ENCODE results near the gene SLC4A11. TPM values are rescaled to one million over a fixed set of nuclear protein-coding genes. Genes with fewer than 3 reads are reported as not detected.

The SLC4A11 gene
- polyA plus RNA-seq, 1 donor from 2014 or later: 0.19 TPM

DNA sequence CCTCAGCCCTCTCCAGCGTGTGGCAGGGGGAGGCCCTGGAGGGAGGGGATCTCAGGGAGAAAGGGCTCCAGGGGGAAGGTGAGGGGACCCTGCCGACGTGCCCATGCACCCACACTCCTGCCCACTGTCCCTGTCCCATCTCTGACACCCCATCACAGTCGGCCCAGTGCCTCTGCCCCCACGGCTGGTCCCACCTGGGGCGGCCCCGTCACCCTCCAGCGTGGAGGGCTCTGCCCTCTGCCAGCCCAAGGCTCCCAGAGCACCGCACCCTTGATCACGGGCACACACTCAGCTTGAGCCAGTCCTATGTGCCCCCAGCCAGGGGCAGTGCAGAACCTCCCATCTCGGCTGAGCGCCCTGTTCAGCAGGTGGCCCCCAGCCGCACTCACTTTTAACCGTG lies 9.2 kb downstream of the SLC4A11 start:
- TF ChIP-seq SMC3 (conservative IDR thresholded peaks at IDR 0.05; ENCODE audit: poor library complexity) (no peak), EP300 (conservative IDR thresholded peaks at IDR 0.05; ENCODE audit: poor library complexity, severe bottlenecking) (no peak), CTCF (IDR thresholded peaks at IDR 0.05; ENCODE audit: poor library complexity, severe bottlenecking) (no peak), TAF1 (IDR thresholded peaks at IDR 0.05; ENCODE audit: low read depth) (no peak), POLR2AphosphoS5 (IDR thresholded peaks at IDR 0.05) (no peak), MXI1 (conservative IDR thresholded peaks at IDR 0.05; ENCODE audit: poor library complexity, severe bottlenecking) (no peak), REST (IDR thresholded peaks at IDR 0.05; ENCODE audit: borderline replicate concordance) (no peak), RAD21 (conservative IDR thresholded peaks at IDR 0.05) (no peak), EZH2 (IDR thresholded peaks at IDR 0.05; ENCODE audit: borderline replicate concordance, insufficient read depth, low read length, poor library complexity, severe bottlenecking) (no peak)
- no peaks in the 10 kb centered on the region for H3K79me2 ChIP-seq (replicated peaks; ENCODE audit: insufficient read depth, low read length)

GRCh38 chr20:3229158-3229557 lies 9.8 kb downstream of the SLC4A11 start:
- Histone ChIP-seq H3K27ac (ENCODE audit: low read length) (no peak overlapping the region), H3K79me2 (replicated peaks; ENCODE audit: insufficient read depth, low read length) (no peaks in the 10 kb centered on the region), H4K20me1 (ENCODE audit: insufficient read depth) (no peaks in the 10 kb centered on the region), H3K9me2 (ENCODE audit: insufficient read depth, low read length) (no peaks in the 10 kb centered on the region), H2AFZ (ENCODE audit: low read depth, low read length) (no peak overlapping the region), H3K9me3 (ENCODE audit: low read length) (no peaks in the 10 kb centered on the region), H3K4me2 (ENCODE audit: low read length) (no peak overlapping the region), H3K9ac (ENCODE audit: low read length) (no peak overlapping the region), H3K27me3 (ENCODE audit: insufficient read depth, low read depth, low read length) (no peaks in the 10 kb centered on the region), H3K36me3 (ENCODE audit: insufficient read depth, low read length) (no peaks in the 10 kb centered on the region), H3F3A (ENCODE audit: insufficient read depth, low read length, poor library complexity, severe bottlenecking) (no peaks in the 10 kb centered on the region), H3K4me3 (ENCODE audit: low read length) (no peak overlapping the region)
- TF ChIP-seq SMC3 (conservative IDR thresholded peaks at IDR 0.05; ENCODE audit: poor library complexity): no peak
- no peak for TF ChIP-seq CTCF (IDR thresholded peaks at IDR 0.05; ENCODE audit: poor library complexity, severe bottlenecking)
- TF ChIP-seq RAD21 (conservative IDR thresholded peaks at IDR 0.05): no peak
- no peak for TF ChIP-seq EZH2 (IDR thresholded peaks at IDR 0.05; ENCODE audit: borderline replicate concordance, insufficient read depth, low read length, poor library complexity, severe bottlenecking)
- no peak for TF ChIP-seq TAF1 (IDR thresholded peaks at IDR 0.05; ENCODE audit: low read depth)
- TF ChIP-seq MXI1 (conservative IDR thresholded peaks at IDR 0.05; ENCODE audit: poor library complexity, severe bottlenecking): no peak
- no peak for TF ChIP-seq EP300 (conservative IDR thresholded peaks at IDR 0.05; ENCODE audit: poor library complexity, severe bottlenecking)
- TF ChIP-seq REST (IDR thresholded peaks at IDR 0.05; ENCODE audit: borderline replicate concordance): no peak
- no peak for TF ChIP-seq POLR2AphosphoS5 (IDR thresholded peaks at IDR 0.05)

More for the DNA sequence above, 9.2 kb downstream of the SLC4A11 start:
- H3K36me3 ChIP-seq (ENCODE audit: insufficient read depth, low read length): no peaks in the 10 kb centered on the region
- no peaks in the 10 kb centered on the region for H3K27me3 ChIP-seq (ENCODE audit: insufficient read depth, low read depth, low read length)
- H4K20me1 ChIP-seq (ENCODE audit: insufficient read depth): no peaks in the 10 kb centered on the region
- H3K9me2 ChIP-seq (ENCODE audit: insufficient read depth, low read length): no peaks in the 10 kb centered on the region
- H3F3A ChIP-seq (ENCODE audit: insufficient read depth, low read length, poor library complexity, severe bottlenecking): no peaks in the 10 kb centered on the region
- no peak overlapping the region for H3K4me2 ChIP-seq (ENCODE audit: low read length)
- H3K4me3 ChIP-seq (ENCODE audit: low read length): no peak overlapping the region
- H3K9ac ChIP-seq (ENCODE audit: low read length): no peak overlapping the region
- no peak overlapping the region for H3K27ac ChIP-seq (ENCODE audit: low read length)
- H2AFZ ChIP-seq (ENCODE audit: low read depth, low read length): no peak overlapping the region
- no peaks in the 10 kb centered on the region for H3K9me3 ChIP-seq (ENCODE audit: low read length)
